Activated CD8-positive, alpha-beta T cell treated with anti-CD3 and anti-CD28 coated beads for 36 hours (primary cell): ENCODE measurements around the gene ZNF416. TPM values are rescaled to one million over a fixed set of nuclear protein-coding genes. Genes with fewer than 3 reads are reported as not detected.

Experiments
- ATAC-seq: fragments of 200-7000 bp; cut with Tn5 transposase; one replicate; pipeline ENCODE4 v1.10.0; 2021; ENCODE audit warnings: mild to moderate bottlenecking, moderate library complexity
- CTCF ChIA-PET: fragments of 350-600 bp; sonication (Branson Sonifier 250); formaldehyde crosslinking; loops from one replicate; lab custom pipeline; 2021; ENCODE audit warnings: antibody characterized with exemption; lab: Charles Lee
- POLR2A ChIA-PET: fragments of 350-600 bp; sonication (Branson Sonifier 250); formaldehyde crosslinking; loops from one replicate; lab custom pipeline; 2021; ENCODE audit warnings: antibody characterized with exemption; lab: Charles Lee
- DNase-seq: peaks from one replicate; pipeline ENCODE4 v3.0.0-alpha.2; 2020
- H3K27ac Mint-ChIP-seq: one replicate; pipeline ENCODE4 v1.8.0; 2021; ENCODE audit warnings: mild to moderate bottlenecking, mixed read lengths
- H3K27me3 Mint-ChIP-seq: one replicate; pipeline ENCODE4 v1.8.0; 2021; ENCODE audit warnings: mixed read lengths
- H3K36me3 Mint-ChIP-seq: one replicate; pipeline ENCODE4 v1.8.0; 2021; ENCODE audit warnings: low read depth, mixed read lengths
- H3K4me1 Mint-ChIP-seq: one replicate; pipeline ENCODE4 v1.8.0; 2021; ENCODE audit warnings: low read depth, mixed read lengths
- H3K4me3 Mint-ChIP-seq: one replicate; pipeline ENCODE4 v1.8.0; 2021; ENCODE audit warnings: mild to moderate bottlenecking, moderate library complexity, mixed read lengths
- H3K9me3 Mint-ChIP-seq: one replicate; pipeline ENCODE4 v1.8.0; 2021; ENCODE audit warnings: mixed read lengths
- CTCF ChIP-seq: fragments of 200-600 bp; IDR thresholded peaks from one replicate; pipeline ENCODE4 v1.8.0; 2022; ENCODE audit warnings: antibody characterized with exemption, mild to moderate bottlenecking
- intact Hi-C: fragments of 100-400 bp; cut with micrococcal nuclease; formaldehyde crosslinking; loops from one replicate; pipeline ENCODE4 v1.10.0; 2022
- total RNA-seq, 2 experiments: library from RNA; stranded (reverse); gene quantifications; one replicate each; pipeline ENCODE4 v1.2.3, GENCODE V29; 2021

Gene ZNF416
- total RNA-seq, 2 experiments from 2014 or later: 2.5 to 3.2 TPM

- CTCF ChIA-PET: no interaction called here
- H3K9me3 Mint-ChIP-seq: peaks cover 54% of the 10 kb centered on the region
- ATAC-seq: peak; percentile 35
- DNase-seq: no peak
- no peak for TF ChIP-seq CTCF
- peak overlapping the region; percentile 87 for H3K27ac Mint-ChIP-seq
- POLR2A ChIA-PET: interaction anchor here (0.5 to 1.2 kb wide), 5 partner anchors 16 to 404 kb away, joined by 3 to 4 read pairs (median 3); partner anchors contain the start of genes ZNF606 and ZNF749
- peaks cover 18% of the 10 kb centered on the region for H3K4me1 Mint-ChIP-seq
- H3K36me3 Mint-ChIP-seq: peaks cover 35% of the 10 kb centered on the region
- H3K4me3 Mint-ChIP-seq: peak overlapping the region; percentile 83
- intact Hi-C loops: no loop called here
- no peaks in the 10 kb centered on the region for H3K27me3 Mint-ChIP-seq
Observed at GRCh38 chr19:57599377-57599760, 20.7 kb upstream of the ZNF416 start.

- intact Hi-C loops: no loop called here
- H3K4me1 Mint-ChIP-seq: peaks cover 16% of the 10 kb centered on the region
Observed at GRCh38 chr19:57587529-57587928, 8.8 kb upstream of the ZNF416 start.

GRCh38 chr19:57583521-57584416 is 5.1 kb upstream of the ZNF416 start, which contains the start of gene ZIK1:
ZIK1 (plus strand) TSS chr19:57584145; CDS start chr19:57584357, 212 bp downstream.
- Mint-ChIP-seq H3K36me3 (peaks cover 59% of the 10 kb centered on the region), H3K9me3 (peaks cover 55% of the 10 kb centered on the region), H3K4me1 (peaks cover 18% of the 10 kb centered on the region), H3K27me3 (no peaks in the 10 kb centered on the region), H3K27ac (peak within 1 kb of the TSS; percentile 82), H3K4me3 (peak within 1 kb of the TSS; percentile 87)
- ChIA-PET CTCF (no interaction called here), POLR2A (interaction anchor here (0.6 to 1.4 kb wide), 2 partner anchors 16 to 105 kb away, joined by 4 to 7 read pairs; partner anchors contain the start of gene ZNF530)
- ATAC-seq (peak; percentile 89), DNase-seq (peak; percentile 93)
- no peak for TF ChIP-seq CTCF
- intact Hi-C loops: no loop called here

More at GRCh38 chr19:57587529-57587928, 8.8 kb upstream of the ZNF416 start:
- ChIA-PET CTCF (no interaction called here), POLR2A (no interaction called here)
- H3K9me3 Mint-ChIP-seq: peaks cover 66% of the 10 kb centered on the region
- peaks cover 75% of the 10 kb centered on the region for H3K36me3 Mint-ChIP-seq
- H3K4me3 Mint-ChIP-seq: no peak overlapping the region
- no peaks in the 10 kb centered on the region for H3K27me3 Mint-ChIP-seq
- no peak for DNase-seq
- TF ChIP-seq CTCF: no peak
- no peak overlapping the region for H3K27ac Mint-ChIP-seq
- ATAC-seq: no peak

- TF ChIP-seq CTCF: no peak
- POLR2A ChIA-PET: interaction anchor here (0.6 to 1.4 kb wide), 2 partner anchors 16 to 106 kb away, joined by 4 to 7 read pairs; partner anchors contain the start of gene ZNF530
- intact Hi-C loops: no loop called here
- no peak for DNase-seq
- Mint-ChIP-seq H3K9me3 (peaks cover 52% of the 10 kb centered on the region), H3K4me3 (no peak overlapping the region), H3K27me3 (no peaks in the 10 kb centered on the region), H3K4me1 (peaks cover 19% of the 10 kb centered on the region), H3K27ac (no peak overlapping the region), H3K36me3 (peaks cover 55% of the 10 kb centered on the region)
- CTCF ChIA-PET: no interaction called here
- no peak for ATAC-seq
Observed at GRCh38 chr19:57583104-57583520, 4.4 kb upstream of the ZNF416 start.

GRCh38 chr19:57576661-57577060 is 2.0 kb downstream of the ZNF416 start:
- H3K4me1 Mint-ChIP-seq: peaks cover 14% of the 10 kb centered on the region
- intact Hi-C loops: no loop called here
- no peak overlapping the region for H3K27ac Mint-ChIP-seq
- no peaks in the 10 kb centered on the region for H3K27me3 Mint-ChIP-seq
- TF ChIP-seq CTCF: no peak
- H3K36me3 Mint-ChIP-seq: peaks cover 77% of the 10 kb centered on the region
- H3K4me3 Mint-ChIP-seq: no peak overlapping the region
- CTCF ChIA-PET: no interaction called here
- ATAC-seq (no peak), DNase-seq (no peak)
- POLR2A ChIA-PET: no interaction called here
- H3K9me3 Mint-ChIP-seq: peaks cover 75% of the 10 kb centered on the region
